Heart left ventricle (tissue), 16 donors: ENCODE results near the gene ATP6V0C. TPM values are rescaled to one million over a fixed set of nuclear protein-coding genes. Genes with fewer than 3 reads are reported as not detected.
A peak's percentile ranks its signal among the peaks of the same experiment; 100 is the strongest.

Source experiments
- ATAC-seq, 4 donors: fragments of 200-7000 bp; cut with Tn5 transposase; one replicate each; pipeline ENCODE4 v1.9.1; 2020 to 2022; ENCODE audit warnings: moderate library complexity in 4 of 4, mild to moderate bottlenecking in 3 of 4, moderate number of reproducible peaks in 1 of 4
- DNase-seq, 5 donors: peaks; one replicate each; pipeline ENCODE4 v3.0.0-alpha.2; 2020
- H3K27ac ChIP-seq, 12 donors: fragments of 200-600 bp; sonication (generic) in 4 of 12; one replicate each; pipeline versions ENCODE4 v1.5.0 to v1.8.0; 2016 to 2022; ENCODE audit warnings: mild to moderate bottlenecking in 2 of 12
- H3K27me3 ChIP-seq, 9 donors: fragments of 200-600 bp; sonication (generic) in 2 of 9; one replicate each; pipeline versions ENCODE4 v1.5.1 to v1.8.0; 2016 to 2022; ENCODE audit warnings: mild to moderate bottlenecking in 3 of 9
- H3K36me3 ChIP-seq, 9 donors: fragments of 200-600 bp; sonication (generic) in 2 of 9; one replicate each; pipeline versions ENCODE4 v1.5.0 to v1.8.0; 2018 to 2022; ENCODE audit warnings: mild to moderate bottlenecking in 2 of 9
- H3K4me1 ChIP-seq, 12 donors: fragments of 200-600 bp; sonication (generic) in 4 of 12; one replicate each; pipeline versions ENCODE4 v1.5.0 to v1.8.0; 2016 to 2022; ENCODE audit warnings: mild to moderate bottlenecking in 3 of 12
- H3K4me3 ChIP-seq, 12 donors: fragments of 200-600 bp; sonication (generic) in 4 of 12; one replicate each; pipeline versions ENCODE4 v1.5.0 to v1.8.0; 2017 to 2022; ENCODE audit warnings: mild to moderate bottlenecking in 9 of 12, moderate library complexity in 4 of 12
- H3K9me3 ChIP-seq, 12 donors: fragments of 200-600 bp; sonication (generic) in 4 of 12; one replicate each; pipeline versions ENCODE4 v1.5.0 to v1.8.0; 2016 to 2022; ENCODE audit warnings: mild to moderate bottlenecking in 1 of 12
- POLR2A ChIP-seq, 2 donors: fragments of 450-650 bp; IDR thresholded peaks; one replicate each; pipeline ENCODE4 v1.6.1; 2017; ENCODE audit warnings: antibody characterized with exemption in 2 of 2, mild to moderate bottlenecking in 2 of 2, moderate library complexity in 2 of 2
- WGBS, 4 donors: extraction: QIAGEN DNeasy Blood & Tissue Kit in 2 of 4; methylation state at CpG; one replicate each; pipeline versions ENCODE4 v1.1.5 to v1.1.7; 2013 to 2018; 5-methylcytosine and 5-hydroxymethylcytosine counted together
- intact Hi-C, 10 donors: fragments of 100-400 bp; cut with DNase I; formaldehyde crosslinking; loops; one replicate each; pipeline versions ENCODE4 v1.11.1 to v1.14.2; 2022
- polyA plus RNA-seq, 2 donors: library from polyadenylated mRNA; stranded (reverse); fragments of 200-250 nt; gene quantifications; one replicate each; pipeline ENCODE4 v1.2.3, GENCODE V29; 2013
- total RNA-seq, 9 donors: library from RNA; depleted of rRNA in 2 of 9; stranded (reverse); fragments of >200 nt in 2 of 9; fragmentation: NEBNext Ultra II Directional in 3 of 9; extraction: Animal tissue kit (Norgen Biotek cat#: 25700) in 3 of 9; gene quantifications; one replicate each; pipeline versions ENCODE4 v1.1.0 to v1.2.4, GENCODE V29; 2016 to 2023
- TF ChIP-seq, protein P1 (sequence below), 12 donors: fragments of 200-600 bp; sonication (generic) in 4 of 12; IDR thresholded peaks; one replicate each; pipeline versions ENCODE4 v1.5.0 to v1.8.0; 2018 to 2022; ENCODE audit warnings: antibody characterized with exemption in 12 of 12, mild to moderate bottlenecking in 5 of 12
- donor health status: ischemic (EF 13 %, LVEDD 7.1; RV severe dilation, severe dysfunction).
- donor health status: healthy with polysubstance abuse.
- donor health status: DM: no; HTN: yes; CAD: no.
- donor health status: DM: no; HTN: no; CAD: no.
- donor health status: ischemic (EF 25% LVEDD 6.9; RV normal size, moderate dysfunction).
- donor health status: ischemic (EF 25% LVEDD 5.7; RV mildly dilated, moderate dysfunction).
- donor health status: healthy.
- donor health status: DM: yes; HTN: yes; CAD: no.
- donor health status: ischemic (EF 35%, LVEDD 5.7; RV mildly dilated, moderate dysfunction).
- donor health status: nonischemic (EF 11% LVEDD 7.7; RV severe dilation, severe dysfunction).
- donor health status: DM: yes; HTN: yes; CAD: no.
- donor health status: PGD.
- donor health status: ischemic (EF 29% LVEDD 5.4; RV normal size, mild dysfunction).
- donor health status: nonischemic (EF 23%, LVEDD 6.1; RV moderate dilation, normal function).

Gene ATP6V0C
- total and polyA plus RNA-seq, 11 donors: 61.6 to 232 (median 132) TPM

DNA sequence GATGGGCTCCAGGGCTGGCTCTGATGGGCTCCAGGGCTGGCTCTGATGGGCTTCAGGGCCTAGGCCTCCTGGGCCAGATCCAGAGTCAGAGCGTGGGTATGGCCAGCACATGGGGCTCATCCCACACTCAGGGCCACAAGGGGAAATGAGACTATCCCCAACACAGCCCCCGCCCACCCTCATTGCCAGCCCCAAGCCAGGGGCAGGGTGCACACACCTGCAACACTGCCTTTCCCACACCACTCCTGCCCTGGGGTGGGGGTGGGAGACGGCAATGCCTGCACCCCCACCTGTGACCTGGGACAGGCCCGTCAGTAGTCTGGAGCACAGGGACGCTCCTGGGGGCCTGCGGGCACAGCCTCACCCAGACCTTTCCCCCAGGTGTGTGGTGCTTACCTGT is 14.3 kb upstream of the ATP6V0C start:
- DNase-seq (peak in 1 of 5 donors; percentile 54), ATAC-seq (no peak)
- Histone ChIP-seq H3K36me3 (peaks cover 0 to 19% (median 3%) of the 10 kb centered on the region in 9 donors), H3K4me3 (no peak overlapping the region), H3K27me3 (no peaks in the 10 kb centered on the region), H3K4me1 (peaks cover 0 to 53% (median 42%) of the 10 kb centered on the region in 12 donors), H3K9me3 (no peaks in the 10 kb centered on the region), H3K27ac (peak overlapping the region in 4 of 12 donors; percentile 46 to 60 (median 54))
- intact Hi-C loops: loop anchor here in 7 of 10 donors (5.0 to 10.0 kb wide), 6 partner anchors 65 to 305 kb away; partner anchors contain the start of genes ABCA3 (in 1 of the 7), CASKIN1 (in 1 of the 7) and CCNF (in 1 of the 7)
- TF ChIP-seq, protein P1, sequence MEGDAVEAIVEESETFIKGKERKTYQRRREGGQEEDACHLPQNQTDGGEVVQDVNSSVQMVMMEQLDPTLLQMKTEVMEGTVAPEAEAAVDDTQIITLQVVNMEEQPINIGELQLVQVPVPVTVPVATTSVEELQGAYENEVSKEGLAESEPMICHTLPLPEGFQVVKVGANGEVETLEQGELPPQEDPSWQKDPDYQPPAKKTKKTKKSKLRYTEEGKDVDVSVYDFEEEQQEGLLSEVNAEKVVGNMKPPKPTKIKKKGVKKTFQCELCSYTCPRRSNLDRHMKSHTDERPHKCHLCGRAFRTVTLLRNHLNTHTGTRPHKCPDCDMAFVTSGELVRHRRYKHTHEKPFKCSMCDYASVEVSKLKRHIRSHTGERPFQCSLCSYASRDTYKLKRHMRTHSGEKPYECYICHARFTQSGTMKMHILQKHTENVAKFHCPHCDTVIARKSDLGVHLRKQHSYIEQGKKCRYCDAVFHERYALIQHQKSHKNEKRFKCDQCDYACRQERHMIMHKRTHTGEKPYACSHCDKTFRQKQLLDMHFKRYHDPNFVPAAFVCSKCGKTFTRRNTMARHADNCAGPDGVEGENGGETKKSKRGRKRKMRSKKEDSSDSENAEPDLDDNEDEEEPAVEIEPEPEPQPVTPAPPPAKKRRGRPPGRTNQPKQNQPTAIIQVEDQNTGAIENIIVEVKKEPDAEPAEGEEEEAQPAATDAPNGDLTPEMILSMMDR (IDR thresholded peaks at IDR 0.05): no peak
- TF ChIP-seq POLR2A (IDR thresholded peaks at IDR 0.05): no peak
- WGBS, 4 donors: 93 to 100% (median 95%) methylated on average over 4 to 6 of the region's 6 CpGs

DNA sequence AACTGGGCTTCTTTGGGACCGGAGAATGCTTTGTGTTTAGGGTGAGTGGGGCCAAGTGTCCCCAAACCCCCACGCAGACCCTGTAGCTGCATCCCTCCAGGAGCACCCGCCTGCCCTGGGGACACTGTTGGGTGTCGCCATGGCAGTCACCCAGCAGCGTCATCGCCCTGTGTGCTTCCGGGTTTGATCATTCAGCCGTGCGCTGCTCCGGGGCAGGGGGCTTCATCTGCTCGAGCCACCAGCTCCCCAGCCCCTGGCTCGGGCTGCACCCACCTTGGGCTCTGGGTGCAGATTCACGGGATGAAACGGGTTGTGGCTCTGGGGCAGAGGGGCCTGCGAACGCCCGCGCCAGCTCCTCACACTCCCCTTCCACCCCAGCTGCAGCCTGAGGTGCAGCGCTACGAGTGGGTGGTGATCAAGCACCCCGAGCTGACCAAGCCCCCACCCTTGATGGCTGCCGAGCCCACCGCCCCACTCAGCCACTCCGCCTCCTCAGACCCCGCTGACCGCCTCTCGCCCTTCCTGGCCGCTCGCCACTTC is 13.8 kb upstream of the ATP6V0C start:
- H3K4me1 ChIP-seq: peaks cover 0 to 55% (median 42%) of the 10 kb centered on the region in 12 donors
- DNase-seq (peak in 1 of 5 donors; percentile 58), ATAC-seq (no peak)
- no peak overlapping the region for H3K4me3 ChIP-seq
- TF ChIP-seq, protein P1 (IDR thresholded peaks at IDR 0.05): no peak
- no peak for TF ChIP-seq POLR2A (IDR thresholded peaks at IDR 0.05)
- H3K9me3 ChIP-seq: no peaks in the 10 kb centered on the region
- H3K36me3 ChIP-seq: peaks cover 0 to 19% (median 3%) of the 10 kb centered on the region in 9 donors
- intact Hi-C loops: loop anchor here (2.0 to 10.0 kb wide), 13 partner anchors 25 to 495 kb away; partner anchors contain the start of genes ABCA3 (in 8 of the 10), CCNF (in 5 of the 10), CASKIN1 (in 1 of the 10) and TBC1D24 (in 1 of the 10)
- H3K27ac ChIP-seq: no peak overlapping the region
- no peaks in the 10 kb centered on the region for H3K27me3 ChIP-seq
- 94 to 98% (median 95%) methylated on average over 11 to 29 of the region's 29 CpGs for WGBS, 4 donors

DNA sequence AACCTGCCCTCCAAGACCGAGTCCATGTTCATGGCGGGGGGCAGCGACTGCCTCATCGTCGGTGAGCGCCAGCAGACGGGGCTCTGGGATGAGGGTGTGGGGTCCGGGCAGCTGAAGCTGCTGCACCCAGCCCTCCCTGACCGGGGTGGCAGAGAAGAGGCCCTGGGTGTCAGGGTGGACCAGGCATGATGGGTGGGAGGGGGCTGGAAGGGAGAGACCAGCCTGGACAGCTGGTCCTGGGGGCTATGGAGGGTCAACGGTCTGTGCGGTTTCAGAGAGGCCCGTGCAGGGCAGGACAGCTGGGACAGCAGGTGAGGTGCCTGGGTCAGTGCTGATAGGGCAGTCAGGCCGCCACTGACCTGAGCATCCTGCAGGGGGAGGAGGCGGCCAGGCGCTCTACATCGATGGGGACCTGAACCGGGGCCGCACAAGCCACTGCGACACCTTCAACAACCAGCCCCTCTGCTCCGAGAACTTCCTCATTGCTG is 13.3 kb upstream of the ATP6V0C start:
- no peak for ATAC-seq
- H3K4me3 ChIP-seq: no peak overlapping the region
- WGBS, 4 donors: 84 to 89% (median 87%) methylated on average over 8 to 20 of the region's 20 CpGs
- DNase-seq: peak in 1 of 5 donors; percentile 64
- TF ChIP-seq POLR2A (IDR thresholded peaks at IDR 0.05): no peak
- TF ChIP-seq, protein P1 (IDR thresholded peaks at IDR 0.05): no peak
- H3K27me3 ChIP-seq: no peaks in the 10 kb centered on the region
- intact Hi-C loops: loop anchor here in 9 of 10 donors (2.0 to 10.0 kb wide), 10 partner anchors 26 to 496 kb away; partner anchors contain the start of genes ABCA3 (in 7 of the 9), CCNF (in 4 of the 9), TBC1D24 (in 1 of the 9) and ZNF598 (in 1 of the 9)
- H3K36me3 ChIP-seq: peaks cover 0 to 19% (median 3%) of the 10 kb centered on the region in 9 donors
- H3K27ac ChIP-seq: no peak overlapping the region
- H3K9me3 ChIP-seq: no peaks in the 10 kb centered on the region
- peaks cover 0 to 60% (median 42%) of the 10 kb centered on the region in 12 donors for H3K4me1 ChIP-seq
